HAP-1 (cell line): ENCODE measurements around the gene APP.

ENCODE experiments used
- DNase-seq, 2 experiments: peaks; one replicate each; pipeline ENCODE4 v3.0.0-alpha.2; 2016 to 2020; ENCODE audit warnings: low spot score in 2 of 2
- H3K27me3 ChIP-seq: fragments of 250-450 bp; sonication (Bioruptor Pico); 2 replicates; pipeline ENCODE4 v1.5.1; 2020; ENCODE audit warnings: low read depth, mild to moderate bottlenecking, moderate library complexity
- H3K36me3 ChIP-seq: fragments of 250-450 bp; sonication (Bioruptor Pico); replicated peaks from 2 replicates; pipeline ENCODE4 v1.5.1; 2020; ENCODE audit warnings: mild to moderate bottlenecking
- H3K4me1 ChIP-seq: fragments of 250-450 bp; sonication (Bioruptor Pico); 2 replicates; pipeline ENCODE4 v1.5.1; 2020; ENCODE audit warnings: mild to moderate bottlenecking
- H3K4me3 ChIP-seq: fragments of 250-450 bp; sonication (Bioruptor Pico); 2 replicates; pipeline ENCODE4 v1.5.1; 2020; ENCODE audit warnings: mild to moderate bottlenecking, moderate library complexity
- H3K9me3 ChIP-seq: fragments of 250-450 bp; sonication (Bioruptor Pico); 2 replicates; pipeline ENCODE4 v1.5.1; 2020; ENCODE audit warnings: mild to moderate bottlenecking, moderate library complexity
- in situ Hi-C: fragments of 300-500 bp; cut with MboI; formaldehyde crosslinking; loops from 3 replicates; pipeline ENCODE4 v1.14.3; 2020; ENCODE audit warnings: low sequenced_read_pairs, inconsistent platforms, mixed read lengths

APP gene

DNA sequence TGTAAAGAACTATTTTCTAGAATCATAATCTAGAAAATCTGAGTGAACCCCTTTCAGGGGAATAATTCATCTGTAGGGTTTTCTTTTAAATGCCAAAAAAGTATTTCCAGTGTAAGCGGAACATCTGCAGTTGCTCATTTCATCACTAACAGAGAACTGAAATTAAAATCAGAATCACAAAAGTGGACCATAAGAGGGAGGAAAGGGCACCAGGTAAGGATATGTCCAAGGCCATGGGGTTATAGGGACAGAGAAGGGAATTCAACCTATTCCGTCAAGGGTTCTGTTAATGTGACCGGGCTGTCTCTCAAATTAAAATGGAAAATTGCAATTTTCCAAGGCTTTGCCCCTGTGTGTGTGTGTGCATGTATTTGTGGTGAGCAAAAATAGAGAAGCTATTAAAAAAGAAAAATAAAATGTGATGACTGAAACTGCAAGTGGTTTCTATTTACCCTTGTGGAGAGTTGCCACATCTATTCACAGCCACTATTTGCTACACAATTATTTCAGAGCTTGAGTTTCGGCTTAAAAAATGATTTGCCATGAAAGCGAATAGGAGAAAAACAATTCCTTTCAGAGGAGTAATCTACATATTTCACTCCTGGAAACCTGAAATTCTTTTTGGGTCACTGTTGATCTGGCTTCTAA is 53.1 kb downstream of the APP start:
- Histone ChIP-seq H3K27me3 (no peaks in the 10 kb centered on the region), H3K4me3 (no peak overlapping the region), H3K36me3 (no peaks in the 10 kb centered on the region; the same call in 1 of the 2 replicates), H3K4me1 (peaks cover 20% of the 10 kb centered on the region), H3K9me3 (no peaks in the 10 kb centered on the region)
- DNase-seq: no peak
- in situ Hi-C loops: no loop called here

DNA sequence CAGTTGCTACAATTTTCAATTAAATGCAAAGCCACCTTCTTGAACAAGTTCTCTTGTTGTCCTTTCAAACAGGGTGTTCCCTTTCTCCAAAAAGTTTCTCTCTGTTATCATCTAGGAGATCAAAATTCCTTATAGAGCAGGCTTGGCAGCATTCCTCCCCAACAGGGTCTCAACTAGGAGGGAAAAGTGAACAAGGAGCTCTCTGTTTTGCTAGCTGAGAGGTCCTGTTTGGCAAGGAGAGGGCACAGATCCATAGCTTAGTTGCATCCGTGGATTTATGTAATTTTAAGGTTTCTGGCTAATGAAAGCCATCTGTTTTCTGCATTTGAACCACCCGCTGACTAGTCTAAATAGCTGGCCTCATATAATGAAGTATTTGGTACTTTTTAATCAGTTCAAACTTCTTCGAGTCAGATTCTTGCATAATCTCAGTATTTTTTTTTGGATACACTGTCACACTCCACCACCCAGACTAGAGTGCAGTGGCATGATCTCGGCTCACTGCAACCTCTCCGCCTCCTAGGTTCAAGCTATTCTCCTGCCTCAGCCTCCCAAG is 54.0 kb downstream of the APP start:
- Histone ChIP-seq H3K4me1 (peaks cover 20% of the 10 kb centered on the region), H3K27me3 (no peaks in the 10 kb centered on the region), H3K9me3 (no peaks in the 10 kb centered on the region), H3K36me3 (peaks cover 7% of the 10 kb centered on the region), H3K4me3 (no peak overlapping the region)
- in situ Hi-C loops: no loop called here
- DNase-seq: no peak

DNA sequence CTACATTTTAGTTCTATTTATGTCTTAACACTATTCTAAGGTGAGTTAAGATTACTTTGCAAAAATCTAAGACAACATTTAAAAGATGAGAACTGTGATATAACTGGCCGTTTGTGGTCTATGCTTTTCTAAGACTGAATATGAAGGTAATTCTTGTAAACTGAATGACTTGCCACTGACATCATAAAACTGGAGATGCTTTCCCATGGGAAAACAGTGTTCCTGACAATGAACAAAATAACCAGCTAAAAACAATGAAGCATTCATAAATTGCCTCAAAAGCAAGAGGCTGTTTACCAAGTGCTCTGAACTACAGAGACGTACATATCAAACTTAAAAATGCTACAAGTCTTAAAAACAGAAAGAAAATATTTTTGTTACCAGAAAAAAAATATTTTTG is 54.7 kb downstream of the APP start:
- H3K36me3 ChIP-seq: peaks cover 7% of the 10 kb centered on the region
- peaks cover 25% of the 10 kb centered on the region for H3K4me1 ChIP-seq
- no peaks in the 10 kb centered on the region for H3K9me3 ChIP-seq
- in situ Hi-C loops: no loop called here
- no peaks in the 10 kb centered on the region for H3K27me3 ChIP-seq
- H3K4me3 ChIP-seq: no peak overlapping the region
- no peak for DNase-seq

DNA sequence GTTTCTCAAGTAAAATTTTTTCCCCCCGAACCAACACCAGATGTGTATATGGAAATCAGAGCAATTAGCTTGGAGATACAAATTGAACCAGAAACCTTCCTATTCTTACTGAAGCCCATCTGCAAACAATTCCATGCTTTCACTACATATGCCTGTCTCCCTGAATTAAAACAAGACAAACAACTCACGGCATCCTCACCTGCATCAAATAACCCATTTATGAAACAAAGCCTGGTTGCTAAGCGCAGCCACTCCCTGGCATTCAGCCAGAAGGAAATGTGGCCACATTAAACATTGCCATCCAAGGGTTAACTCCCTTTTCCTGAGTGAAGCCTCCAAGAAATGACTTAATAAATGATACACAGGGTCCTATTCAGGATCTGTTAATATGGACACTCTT is 55.3 kb downstream of the APP start:
- H3K4me1 ChIP-seq: peaks cover 29% of the 10 kb centered on the region
- H3K36me3 ChIP-seq: peaks cover 11% of the 10 kb centered on the region
- no peaks in the 10 kb centered on the region for H3K27me3 ChIP-seq
- no peak for DNase-seq
- H3K9me3 ChIP-seq: no peaks in the 10 kb centered on the region
- no peak overlapping the region for H3K4me3 ChIP-seq
- in situ Hi-C loops: no loop called here

DNA sequence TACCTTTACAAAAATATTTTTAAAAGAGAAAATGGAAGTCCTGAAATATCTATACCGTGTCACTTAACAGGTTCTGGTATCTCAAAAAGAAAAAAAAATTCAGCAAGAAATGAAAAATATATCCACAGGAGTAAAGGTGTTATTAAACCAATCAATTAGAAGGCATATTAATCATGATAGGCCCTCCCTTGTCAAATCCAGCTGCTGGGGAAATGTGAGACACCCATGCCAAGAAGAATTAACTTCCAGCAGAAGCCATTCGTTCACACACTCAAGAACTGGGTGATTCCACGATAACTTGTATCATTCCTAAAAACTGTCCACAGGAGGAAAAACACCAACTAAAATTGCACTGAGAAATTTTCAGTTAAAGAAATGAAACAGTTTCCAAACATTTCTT is 57.6 kb downstream of the APP start:
- H3K36me3 ChIP-seq: peaks cover 30% of the 10 kb centered on the region
- in situ Hi-C loops: no loop called here
- H3K27me3 ChIP-seq: no peaks in the 10 kb centered on the region
- H3K9me3 ChIP-seq: no peaks in the 10 kb centered on the region
- no peak overlapping the region for H3K4me3 ChIP-seq
- DNase-seq: no peak
- peaks cover 29% of the 10 kb centered on the region for H3K4me1 ChIP-seq

DNA sequence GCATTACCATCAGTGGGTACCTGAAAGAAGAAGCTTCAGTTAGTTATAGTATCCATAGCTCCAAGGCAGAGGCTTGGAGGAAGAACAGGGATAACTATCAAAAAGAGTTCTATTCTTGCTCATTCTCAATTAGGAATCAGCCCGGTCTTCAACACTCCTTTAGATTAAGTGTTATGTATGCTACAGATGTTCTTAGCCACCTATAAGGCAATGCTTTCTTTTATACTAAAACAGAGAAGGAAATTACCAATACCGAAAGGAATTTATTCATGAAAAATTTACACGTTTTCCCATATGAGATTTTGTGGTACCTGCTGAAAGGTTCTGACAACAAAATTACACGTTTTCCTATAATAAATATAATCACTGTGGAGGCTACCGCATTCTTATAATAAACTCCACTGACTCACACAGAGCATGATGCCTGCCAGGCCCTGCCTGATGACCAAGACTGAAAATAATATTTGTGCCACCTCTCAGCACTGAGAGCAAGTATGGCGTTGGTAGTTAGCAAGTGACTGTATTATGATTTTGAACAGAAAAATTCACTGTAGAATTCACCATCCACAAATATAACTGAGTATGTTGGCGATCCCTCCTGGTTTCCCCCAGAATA is 58.3 kb downstream of the APP start:
- Histone ChIP-seq H3K4me1 (peaks cover 28% of the 10 kb centered on the region), H3K4me3 (no peak overlapping the region), H3K27me3 (no peaks in the 10 kb centered on the region), H3K9me3 (no peaks in the 10 kb centered on the region), H3K36me3 (peaks cover 38% of the 10 kb centered on the region)
- in situ Hi-C loops: no loop called here
- no peak for DNase-seq

DNA sequence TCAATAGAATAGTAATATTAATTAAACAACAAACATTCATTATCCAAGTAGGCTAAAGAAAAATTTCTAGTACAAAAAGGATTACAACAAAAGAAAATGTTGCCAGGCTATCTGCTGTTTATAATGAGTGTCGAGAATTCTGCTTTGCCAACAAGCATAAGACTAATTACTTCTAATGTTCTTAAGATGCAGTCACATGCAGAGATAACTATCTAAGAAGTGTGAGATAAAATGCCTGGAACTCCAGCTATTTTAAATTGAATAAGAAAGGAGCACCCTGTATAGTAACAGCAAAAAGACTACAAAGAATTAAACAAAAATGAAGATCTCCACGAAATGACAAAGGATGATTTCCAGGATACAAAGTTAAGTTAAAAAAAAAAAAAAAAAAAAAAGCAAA is 59.9 kb downstream of the APP start:
- Histone ChIP-seq H3K36me3 (peaks cover 38% of the 10 kb centered on the region), H3K9me3 (no peaks in the 10 kb centered on the region), H3K27me3 (no peaks in the 10 kb centered on the region), H3K4me1 (peaks cover 13% of the 10 kb centered on the region), H3K4me3 (no peak overlapping the region)
- peak in 1 of 2 experiments; percentile 39 for DNase-seq
- in situ Hi-C loops: no loop called here

DNA sequence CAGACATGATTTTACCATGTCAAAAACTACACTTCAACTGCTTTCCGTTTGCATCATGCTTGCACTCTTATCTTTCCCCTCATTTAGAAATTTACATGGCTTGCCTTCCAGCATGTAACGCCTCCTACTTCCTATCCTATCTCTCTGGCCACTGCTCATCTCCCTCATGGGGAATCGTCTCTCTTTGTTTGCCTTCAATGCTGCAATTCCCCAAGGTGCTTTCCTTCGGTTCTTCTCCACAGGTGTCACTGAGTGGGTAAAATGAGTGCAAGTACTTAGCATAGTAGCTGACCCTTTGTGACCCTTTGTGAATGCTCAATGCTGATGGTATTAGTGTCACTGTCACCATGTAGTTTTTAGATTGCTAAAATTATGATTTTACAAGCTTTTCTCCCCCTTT is 63.1 kb downstream of the APP start:
- H3K4me3 ChIP-seq: no peak overlapping the region
- H3K4me1 ChIP-seq: peaks cover 10% of the 10 kb centered on the region

DNA sequence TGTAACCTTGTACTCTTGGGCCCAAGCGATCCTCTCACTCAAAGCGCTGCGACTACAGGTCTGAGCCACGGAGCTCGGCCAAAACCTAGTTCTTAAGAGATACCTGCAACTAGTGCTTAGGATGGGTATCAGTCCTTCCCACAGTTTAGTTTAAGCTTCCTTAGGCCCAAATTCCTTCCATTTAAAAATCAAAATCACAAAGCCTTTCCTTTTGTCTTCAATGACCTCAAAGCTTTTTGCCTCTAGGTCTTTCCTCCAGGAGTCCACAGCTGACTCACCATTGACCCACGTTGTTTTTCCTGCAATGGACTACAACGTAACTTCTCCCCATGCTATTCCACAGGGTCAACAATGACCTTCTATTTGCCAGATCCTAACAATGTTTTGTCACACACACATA is 64.0 kb downstream of the APP start:
- H3K4me1 ChIP-seq: peaks cover 10% of the 10 kb centered on the region
- no peaks in the 10 kb centered on the region for H3K9me3 ChIP-seq
- no peaks in the 10 kb centered on the region for H3K27me3 ChIP-seq
- in situ Hi-C loops: no loop called here
- DNase-seq: no peak
- H3K4me3 ChIP-seq: no peak overlapping the region
- H3K36me3 ChIP-seq: peaks cover 32% of the 10 kb centered on the region

More for the DNA sequence above, 63.1 kb downstream of the APP start:
- in situ Hi-C loops: no loop called here
- Histone ChIP-seq H3K27me3 (no peaks in the 10 kb centered on the region), H3K9me3 (no peaks in the 10 kb centered on the region), H3K36me3 (peaks cover 38% of the 10 kb centered on the region)
- no peak for DNase-seq

DNA sequence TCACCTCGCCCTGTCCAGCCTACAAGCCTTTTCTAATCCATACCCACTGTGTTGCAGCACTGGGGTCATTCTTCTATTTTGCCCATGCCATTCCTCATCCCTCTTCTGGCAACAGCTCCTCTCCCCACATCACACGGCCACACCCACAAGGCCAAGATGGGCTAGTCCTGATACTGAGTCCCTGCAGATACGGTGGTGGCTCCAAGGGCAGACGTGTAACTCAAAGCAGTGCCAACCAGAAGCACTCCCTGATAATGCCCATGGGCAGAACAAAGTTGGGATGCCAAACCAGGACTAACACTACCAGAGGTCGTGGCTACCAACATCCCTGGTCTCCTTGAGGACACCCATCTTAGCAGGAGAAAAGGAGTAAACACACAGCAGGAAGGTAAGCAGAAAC is 64.8 kb downstream of the APP start:
- Histone ChIP-seq H3K27me3 (no peaks in the 10 kb centered on the region), H3K4me1 (peaks cover 4% of the 10 kb centered on the region; the same call in 1 of the 2 replicates), H3K9me3 (no peaks in the 10 kb centered on the region), H3K36me3 (peaks cover 32% of the 10 kb centered on the region), H3K4me3 (no peak overlapping the region)
- DNase-seq: no peak
- in situ Hi-C loops: no loop called here

DNA sequence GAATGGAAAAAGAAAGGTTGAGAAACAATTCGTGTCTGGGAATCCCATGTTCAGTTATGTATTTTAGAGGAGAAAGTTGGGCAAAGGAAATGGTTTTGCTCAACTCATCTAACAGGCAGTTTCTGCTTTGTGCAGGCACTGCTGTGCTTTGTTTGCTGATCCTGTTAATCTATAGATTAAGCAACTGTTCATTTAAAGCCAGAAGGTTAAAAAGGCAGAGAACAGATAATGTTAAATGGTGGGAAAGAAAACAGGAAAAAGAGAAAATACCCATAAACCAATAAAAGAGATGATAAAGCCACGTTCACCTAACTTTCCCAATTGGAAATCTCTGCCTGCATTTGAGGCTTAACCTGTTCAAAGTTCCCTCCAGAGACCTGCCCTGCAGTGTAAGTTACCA is 70.0 kb downstream of the APP start:
- no peaks in the 10 kb centered on the region for H3K27me3 ChIP-seq
- H3K9me3 ChIP-seq: no peaks in the 10 kb centered on the region
- no peaks in the 10 kb centered on the region; the same call in 1 of the 2 replicates for H3K36me3 ChIP-seq
- DNase-seq: no peak
- H3K4me1 ChIP-seq: peaks cover 14% of the 10 kb centered on the region
- no peak overlapping the region for H3K4me3 ChIP-seq
- in situ Hi-C loops: no loop called here

DNA sequence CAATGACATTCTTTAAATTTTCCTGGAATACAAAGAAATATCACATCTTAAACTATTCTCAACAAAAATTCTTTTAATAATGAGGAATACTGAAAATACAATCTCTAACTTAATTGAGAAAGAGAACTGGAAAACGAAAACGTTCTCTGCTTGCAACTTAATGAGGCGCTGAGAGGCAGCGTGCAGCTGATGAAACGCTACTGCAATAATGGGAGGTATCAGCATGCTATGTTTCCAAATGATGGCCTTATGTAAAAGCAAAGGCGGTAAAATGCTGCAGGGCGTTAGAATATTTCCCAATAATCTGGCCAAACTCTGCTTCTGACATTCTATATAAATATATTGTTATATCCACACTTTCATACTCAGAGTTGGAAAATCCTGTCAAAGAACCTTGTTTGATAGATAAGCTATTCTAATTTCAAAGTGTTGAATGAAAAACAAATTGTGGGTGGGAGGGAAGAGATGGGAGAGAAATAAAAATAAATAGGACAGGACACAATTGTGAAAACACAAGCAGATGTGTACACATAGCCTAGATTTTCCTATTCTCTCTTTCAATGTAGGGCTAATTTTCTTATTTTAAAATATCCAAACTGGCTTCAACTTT is 70.9 kb downstream of the APP start:
- H3K4me1 ChIP-seq: peaks cover 14% of the 10 kb centered on the region
- no peak for DNase-seq
- in situ Hi-C loops: no loop called here

DNA sequence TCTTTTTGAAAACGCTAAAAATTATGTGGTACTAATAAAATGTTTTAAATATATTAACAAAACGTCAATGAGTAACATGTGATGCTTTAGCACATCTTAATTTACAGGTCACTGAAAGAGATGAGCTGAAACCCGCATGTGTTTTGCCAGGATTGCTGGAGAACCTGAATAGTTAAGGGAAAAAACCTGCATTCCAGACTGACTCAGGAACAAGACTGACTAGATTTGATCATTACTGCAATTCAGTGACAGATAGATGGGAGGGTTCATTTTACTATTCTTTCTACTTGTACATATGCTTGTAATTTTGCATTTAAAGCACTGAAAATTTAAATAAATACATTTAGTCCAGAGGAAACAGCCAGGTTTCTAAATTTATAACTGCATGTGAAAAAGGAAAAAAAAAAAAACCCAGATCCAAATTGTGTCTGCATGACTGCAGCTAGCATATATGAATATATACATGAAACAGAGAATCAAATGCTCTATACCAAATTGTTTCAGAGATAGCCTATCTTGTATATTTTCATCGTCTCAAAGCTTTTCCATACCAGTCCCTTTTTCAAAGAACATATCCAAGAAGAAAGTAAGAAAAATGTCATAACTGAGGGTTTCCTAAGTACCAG is 71.7 kb downstream of the APP start:
- no peak for DNase-seq
- H3K27me3 ChIP-seq: no peaks in the 10 kb centered on the region
- H3K4me3 ChIP-seq: no peak overlapping the region
- H3K9me3 ChIP-seq: no peaks in the 10 kb centered on the region
- no peaks in the 10 kb centered on the region; the same call in 1 of the 2 replicates for H3K36me3 ChIP-seq
- in situ Hi-C loops: no loop called here
- peaks cover 14% of the 10 kb centered on the region for H3K4me1 ChIP-seq

More for the DNA sequence above, 70.9 kb downstream of the APP start:
- no peaks in the 10 kb centered on the region for H3K27me3 ChIP-seq
- H3K9me3 ChIP-seq: no peaks in the 10 kb centered on the region
- no peaks in the 10 kb centered on the region; the same call in 1 of the 2 replicates for H3K36me3 ChIP-seq
- no peak overlapping the region for H3K4me3 ChIP-seq

DNA sequence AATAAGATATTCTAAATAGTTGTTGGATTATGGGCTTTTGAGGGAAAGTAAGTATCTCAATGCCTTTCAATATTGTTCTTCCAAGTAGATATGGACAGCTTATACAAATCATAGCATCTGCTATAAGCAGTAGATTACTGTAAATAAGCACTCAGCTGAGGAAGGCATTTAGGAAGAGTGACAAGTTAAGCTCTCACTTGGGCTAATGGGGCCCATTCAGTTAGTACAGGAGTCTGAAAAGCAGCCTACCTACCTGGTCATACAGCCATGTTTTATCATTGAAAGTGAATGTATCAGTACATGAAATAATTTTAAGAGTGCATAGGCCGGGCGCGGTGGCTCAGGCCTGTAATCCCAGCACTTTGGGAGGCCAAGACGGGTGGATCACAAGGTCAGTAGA is 73.1 kb downstream of the APP start:
- Histone ChIP-seq H3K27me3 (no peaks in the 10 kb centered on the region), H3K4me1 (peaks cover 14% of the 10 kb centered on the region), H3K9me3 (no peaks in the 10 kb centered on the region), H3K36me3 (no peaks in the 10 kb centered on the region), H3K4me3 (no peak overlapping the region)
- DNase-seq: no peak
- in situ Hi-C loops: no loop called here
